DMS153 (cell line): ENCODE results near the gene JAK2.
"Not testable (repeated sequence)": the region's sequence is repeated elsewhere in the genome, so short reads cannot be mapped to it uniquely, and the experiment has no call there.

ENCODE experiments used
- DNase-seq: peaks from one replicate; lab custom pipeline; 2025; lab: John Stamatoyannopoulos, UW

JAK2 gene

GRCh38 chr9:4984621-4985385 lies at the start of gene JAK2:
TSS of gene JAK2 (plus strand) at chr9:4985272. CDS start at chr9:5021988, 36,716 bp downstream.
- peak; percentile 82 for DNase-seq

GRCh38 chr9:4936277-4936676 lies 48.8 kb upstream of the JAK2 start:
- DNase-seq: no peak

- no peak for DNase-seq
Observed at GRCh38 chr9:4936823-4937222, 48.2 kb upstream of the JAK2 start.

- DNase-seq: no peak
Observed at GRCh38 chr9:4937446-4937845, 47.6 kb upstream of the JAK2 start.

- no peak for DNase-seq
Observed at GRCh38 chr9:4938496-4938895, 46.6 kb upstream of the JAK2 start.

- no peak for DNase-seq
Observed at GRCh38 chr9:4939118-4939561, 45.9 kb upstream of the JAK2 start.

GRCh38 chr9:4942042-4942691 lies 42.9 kb upstream of the JAK2 start:
- not testable (repeated sequence) for DNase-seq

- DNase-seq: no peak
Observed at GRCh38 chr9:4943346-4943745, 41.7 kb upstream of the JAK2 start.

- not testable (repeated sequence) for DNase-seq
Observed at GRCh38 chr9:4944431-4945211, 40.5 kb upstream of the JAK2 start.

GRCh38 chr9:4946937-4947336 lies 38.1 kb upstream of the JAK2 start:
- DNase-seq: no peak

- DNase-seq: no peak
Observed at GRCh38 chr9:4955836-4956235, 29.2 kb upstream of the JAK2 start.

GRCh38 chr9:4959031-4959430 lies 26.0 kb upstream of the JAK2 start:
- no peak for DNase-seq

- no peak for DNase-seq
Observed at GRCh38 chr9:4962085-4962484, 23.0 kb upstream of the JAK2 start.

GRCh38 chr9:4964540-4964939 lies 20.5 kb upstream of the JAK2 start:
- no peak for DNase-seq

GRCh38 chr9:4965174-4965821 lies 19.8 kb upstream of the JAK2 start:
- DNase-seq: no peak

- no peak for DNase-seq
Observed at GRCh38 chr9:4967523-4967922, 17.5 kb upstream of the JAK2 start.

GRCh38 chr9:4969130-4969529 lies 15.9 kb upstream of the JAK2 start:
- DNase-seq: no peak

GRCh38 chr9:4970970-4971641 lies 14.0 kb upstream of the JAK2 start:
- DNase-seq: no peak

GRCh38 chr9:4973246-4973645 lies 11.8 kb upstream of the JAK2 start:
- no peak for DNase-seq

GRCh38 chr9:4973902-4974301 lies 11.2 kb upstream of the JAK2 start:
- DNase-seq: no peak

GRCh38 chr9:4979239-4979638 lies 5.8 kb upstream of the JAK2 start:
- DNase-seq: no peak
